HS-5 (cell line): Measurements from ENCODE around the gene MOCOS.

Experiments
- DNase-seq: peaks from one replicate; pipeline ENCODE4 v3.0.0-alpha.2; 2012; ENCODE audit warnings: low read depth

MOCOS gene

GRCh38 chr18:36177913-36178312 lies 9.4 kb upstream of the MOCOS start:
- DNase-seq: no peak

GRCh38 chr18:36179562-36180355 lies 7.5 kb upstream of the MOCOS start:
- no peak for DNase-seq

- DNase-seq: no peak
These were observed 5.9 kb upstream of the MOCOS start for GRCh38 chr18:36181441-36181840.

- DNase-seq: no peak
These were observed 5.3 kb upstream of the MOCOS start for GRCh38 chr18:36181898-36182506.

- DNase-seq: no peak
These were observed 4.3 kb upstream of the MOCOS start for GRCh38 chr18:36183033-36183432.

- DNase-seq: no peak
These were observed 3.3 kb upstream of the MOCOS start for GRCh38 chr18:36183987-36184386.

- DNase-seq: no peak
These were observed 2.1 kb upstream of the MOCOS start for GRCh38 chr18:36185157-36185556.

- no peak for DNase-seq
These were observed 1.3 kb upstream of the MOCOS start for GRCh38 chr18:36185901-36186460.

- no peak for DNase-seq
These were observed 670 bp upstream of the MOCOS start for GRCh38 chr18:36186461-36187192.

GRCh38 chr18:36187826-36188721 lies 777 bp downstream of the MOCOS start:
- no peak for DNase-seq

- DNase-seq: no peak
These were observed 1.6 kb downstream of the MOCOS start for GRCh38 chr18:36188916-36189315.

- no peak for DNase-seq
These were observed 2.2 kb downstream of the MOCOS start for GRCh38 chr18:36189486-36189885.

- no peak for DNase-seq
These were observed 4.0 kb downstream of the MOCOS start for GRCh38 chr18:36191286-36191685.

- no peak for DNase-seq
These were observed 4.4 kb downstream of the MOCOS start for GRCh38 chr18:36191711-36192110.

GRCh38 chr18:36194600-36195315 lies 7.5 kb downstream of the MOCOS start:
- no peak for DNase-seq

- no peak for DNase-seq
These were observed 8.3 kb downstream of the MOCOS start for GRCh38 chr18:36195427-36196122.

- DNase-seq: no peak
These were observed 9.1 kb downstream of the MOCOS start for GRCh38 chr18:36196238-36196995.

- no peak for DNase-seq
These were observed 10.3 kb downstream of the MOCOS start for GRCh38 chr18:36197511-36198166.

- no peak for DNase-seq
These were observed 12.5 kb downstream of the MOCOS start for GRCh38 chr18:36199691-36200295.
